Suprapubic skin (tissue), 4 donors: ENCODE results near the gene NUP35. TPM values are rescaled to one million over a fixed set of nuclear protein-coding genes. Genes with fewer than 3 reads are reported as not detected.
"Not testable (repeated sequence)": the region's sequence is repeated elsewhere in the genome, so short reads cannot be mapped to it uniquely, and the experiment has no call there.

ENCODE experiments used
- DNase-seq, 2 donors: peaks; one replicate each; pipeline ENCODE4 v3.0.0-alpha.2; 2019; ENCODE audit warnings: low spot score in 2 of 2
- H3K27ac ChIP-seq: fragments of 200-600 bp; sonication (generic); one replicate; pipeline ENCODE4 v1.5.1; 2019
- H3K27me3 ChIP-seq: fragments of 200-600 bp; sonication (generic); one replicate; pipeline ENCODE4 v1.5.1; 2019
- H3K36me3 ChIP-seq: fragments of 200-600 bp; sonication (generic); one replicate; pipeline ENCODE4 v1.5.1; 2019
- H3K4me1 ChIP-seq: fragments of 200-600 bp; sonication (generic); one replicate; pipeline ENCODE4 v1.5.1; 2019
- H3K4me3 ChIP-seq: fragments of 200-600 bp; sonication (generic); one replicate; pipeline ENCODE4 v1.5.1; 2019; ENCODE audit warnings: mild to moderate bottlenecking
- H3K9me3 ChIP-seq: fragments of 200-600 bp; sonication (generic); one replicate; pipeline ENCODE4 v1.5.1; 2019
- EP300 ChIP-seq: sonication (generic); formaldehyde crosslinking; IDR thresholded peaks from one replicate; pipeline ENCODE4 v1.6.1; 2017; ENCODE audit warnings: antibody characterized with exemption
- POLR2A ChIP-seq, 2 donors: fragments of 450-650 bp; IDR thresholded peaks; one replicate each; pipeline ENCODE4 v1.6.1; 2017; ENCODE audit warnings: antibody characterized with exemption in 2 of 2, mild to moderate bottlenecking in 2 of 2, moderate library complexity in 2 of 2
- POLR2AphosphoS5 ChIP-seq, 3 donors: sonication (generic); formaldehyde crosslinking; IDR thresholded peaks; one replicate each; pipeline ENCODE4 v1.6.1; 2017; ENCODE audit warnings: antibody characterized with exemption in 3 of 3
- WGBS: methylation state at CpG from one replicate; pipeline ENCODE4 v1.1.5; 2018; 5-methylcytosine and 5-hydroxymethylcytosine counted together
- total RNA-seq, 4 donors: library from RNA; depleted of rRNA; stranded (reverse); fragments of >200 nt; gene quantifications; one replicate each; pipeline ENCODE4 v1.1.0, GENCODE V29; 2016
- TF ChIP-seq, protein P1 (sequence below), 2 donors: fragments of 200-600 bp in 1 of 2; fragments of 450-650 bp in 1 of 2; sonication (generic) in 1 of 2; IDR thresholded peaks; one replicate each; pipeline ENCODE4 v1.5.1; 2016 to 2019; ENCODE audit warnings: antibody characterized with exemption in 2 of 2, mild to moderate bottlenecking in 1 of 2, moderate library complexity in 1 of 2

NUP35 gene
- total RNA-seq, 4 donors from 2014 or later, result 15.1 to 27.7 (median 22.7) TPM

DNA sequence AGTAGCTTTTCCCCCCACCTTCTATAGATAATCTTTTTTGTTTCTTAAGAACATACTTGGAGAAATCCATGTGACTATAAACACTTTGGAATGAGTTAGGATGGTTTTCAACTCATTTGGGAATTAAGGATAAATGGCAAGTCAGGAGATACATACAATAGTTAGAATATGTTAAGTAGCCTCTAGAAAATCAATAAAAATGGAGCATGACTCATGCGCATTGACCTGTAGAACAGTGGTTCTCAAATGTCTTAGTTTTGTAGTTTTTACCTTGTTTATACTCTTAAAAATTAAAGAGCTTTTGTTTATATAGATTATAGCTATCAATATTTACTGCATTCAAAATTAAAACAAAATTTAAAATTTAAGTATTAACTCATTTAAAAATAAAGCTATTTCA is 24.7 kb downstream of the NUP35 start:
- H3K27me3 ChIP-seq, result no peaks in the 10 kb centered on the region
- H3K27ac ChIP-seq, result no peak overlapping the region
- H3K4me1 ChIP-seq, result no peaks in the 10 kb centered on the region
- no peaks in the 10 kb centered on the region for H3K9me3 ChIP-seq
- no peak for TF ChIP-seq POLR2A (IDR thresholded peaks at IDR 0.05)
- TF ChIP-seq POLR2AphosphoS5 (IDR thresholded peaks at IDR 0.05), result no peak
- TF ChIP-seq EP300, result no peak
- TF ChIP-seq, protein P1, sequence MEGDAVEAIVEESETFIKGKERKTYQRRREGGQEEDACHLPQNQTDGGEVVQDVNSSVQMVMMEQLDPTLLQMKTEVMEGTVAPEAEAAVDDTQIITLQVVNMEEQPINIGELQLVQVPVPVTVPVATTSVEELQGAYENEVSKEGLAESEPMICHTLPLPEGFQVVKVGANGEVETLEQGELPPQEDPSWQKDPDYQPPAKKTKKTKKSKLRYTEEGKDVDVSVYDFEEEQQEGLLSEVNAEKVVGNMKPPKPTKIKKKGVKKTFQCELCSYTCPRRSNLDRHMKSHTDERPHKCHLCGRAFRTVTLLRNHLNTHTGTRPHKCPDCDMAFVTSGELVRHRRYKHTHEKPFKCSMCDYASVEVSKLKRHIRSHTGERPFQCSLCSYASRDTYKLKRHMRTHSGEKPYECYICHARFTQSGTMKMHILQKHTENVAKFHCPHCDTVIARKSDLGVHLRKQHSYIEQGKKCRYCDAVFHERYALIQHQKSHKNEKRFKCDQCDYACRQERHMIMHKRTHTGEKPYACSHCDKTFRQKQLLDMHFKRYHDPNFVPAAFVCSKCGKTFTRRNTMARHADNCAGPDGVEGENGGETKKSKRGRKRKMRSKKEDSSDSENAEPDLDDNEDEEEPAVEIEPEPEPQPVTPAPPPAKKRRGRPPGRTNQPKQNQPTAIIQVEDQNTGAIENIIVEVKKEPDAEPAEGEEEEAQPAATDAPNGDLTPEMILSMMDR (IDR thresholded peaks at IDR 0.05), result no peak
- no peak overlapping the region for H3K4me3 ChIP-seq
- peaks cover 31% of the 10 kb centered on the region for H3K36me3 ChIP-seq
- 94% methylated on average over 1 of the region's 1 CpG for WGBS
- no peak for DNase-seq

DNA sequence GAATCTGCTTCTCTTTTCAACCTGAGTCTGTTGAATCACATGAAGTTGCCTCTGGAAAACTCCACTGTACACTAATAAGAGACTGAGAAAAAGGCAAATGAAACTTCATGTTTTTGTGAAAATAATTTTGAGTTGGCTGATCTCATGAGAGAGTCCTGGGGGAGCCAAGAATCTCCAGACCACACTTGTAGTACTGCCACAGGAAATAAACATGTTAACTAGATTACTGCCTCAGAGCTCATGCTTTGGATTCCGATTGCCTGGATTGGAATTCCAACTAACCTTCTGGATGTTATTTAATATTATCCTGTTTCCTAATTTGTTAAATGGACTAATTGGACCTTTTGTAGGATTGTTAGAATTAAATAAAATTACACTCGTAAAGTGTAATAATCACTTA is 25.2 kb downstream of the NUP35 start:
- WGBS, result 78% methylated on average over 2 of the region's 2 CpGs
- Histone ChIP-seq H3K27ac (no peak overlapping the region), H3K4me1 (no peaks in the 10 kb centered on the region), H3K4me3 (no peak overlapping the region), H3K9me3 (no peaks in the 10 kb centered on the region), H3K27me3 (no peaks in the 10 kb centered on the region), H3K36me3 (peaks cover 30% of the 10 kb centered on the region)
- DNase-seq, result no peak
- TF ChIP-seq EP300, result no peak
- TF ChIP-seq, protein P1 (IDR thresholded peaks at IDR 0.05), result no peak
- TF ChIP-seq POLR2A (IDR thresholded peaks at IDR 0.05), result no peak
- TF ChIP-seq POLR2AphosphoS5 (IDR thresholded peaks at IDR 0.05), result no peak

DNA sequence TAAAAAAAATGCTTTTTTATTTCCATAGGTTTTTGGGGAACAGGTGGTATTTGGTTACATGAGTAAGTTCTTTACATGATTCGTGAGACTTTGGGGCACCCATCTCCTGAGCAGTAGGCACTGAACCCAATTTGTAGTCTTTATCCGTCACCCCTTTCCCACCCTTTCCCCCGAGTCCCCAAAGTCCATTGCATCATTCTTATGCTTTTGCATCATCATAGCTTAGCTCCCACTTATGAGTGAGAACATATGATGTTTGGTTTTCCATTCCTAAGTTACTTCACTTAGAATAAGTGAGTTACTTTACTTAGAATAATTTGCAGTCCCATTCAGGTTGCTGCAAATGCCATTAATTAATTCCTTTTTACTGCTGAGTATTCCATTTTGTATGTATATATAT is 28.0 kb downstream of the NUP35 start:
- H3K4me1 ChIP-seq, DNase-seq, H3K4me3 ChIP-seq, H3K27ac ChIP-seq, H3K9me3 ChIP-seq, H3K27me3 ChIP-seq: not testable (repeated sequence)
- peaks cover 41% of the 10 kb centered on the region for H3K36me3 ChIP-seq
- 97% methylated on average over 3 of the region's 3 CpGs for WGBS

DNA sequence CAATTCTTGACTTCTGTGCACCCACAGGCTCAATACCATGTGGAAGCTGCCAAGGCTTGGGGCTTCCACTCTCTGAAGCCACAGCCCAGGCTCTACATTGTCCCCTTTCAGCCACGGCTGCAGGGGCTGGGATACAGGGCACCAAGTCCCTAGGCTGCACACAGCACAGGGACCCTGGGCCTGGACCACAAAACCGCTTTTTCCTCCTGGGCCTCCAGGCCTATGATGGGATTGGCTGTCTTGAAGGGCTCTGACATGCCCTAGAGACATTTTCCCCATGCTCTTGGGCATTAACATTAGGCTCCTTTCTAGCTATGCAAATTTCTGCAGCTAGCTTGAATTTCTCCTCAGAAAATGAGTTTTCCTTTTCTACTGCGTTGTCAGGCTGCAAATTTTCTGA is 29.7 kb downstream of the NUP35 start:
- WGBS, result 95% methylated on average over 3 of the region's 3 CpGs
- Histone ChIP-seq H3K27me3 (no peaks in the 10 kb centered on the region), H3K9me3 (no peaks in the 10 kb centered on the region), H3K27ac (no peak overlapping the region), H3K36me3 (peaks cover 43% of the 10 kb centered on the region), H3K4me1 (no peaks in the 10 kb centered on the region), H3K4me3 (no peak overlapping the region)
- TF ChIP-seq POLR2AphosphoS5 (IDR thresholded peaks at IDR 0.05) (no peak), POLR2A (IDR thresholded peaks at IDR 0.05) (no peak), EP300 (no peak)
- TF ChIP-seq, protein P1 (IDR thresholded peaks at IDR 0.05), result no peak
- no peak for DNase-seq

DNA sequence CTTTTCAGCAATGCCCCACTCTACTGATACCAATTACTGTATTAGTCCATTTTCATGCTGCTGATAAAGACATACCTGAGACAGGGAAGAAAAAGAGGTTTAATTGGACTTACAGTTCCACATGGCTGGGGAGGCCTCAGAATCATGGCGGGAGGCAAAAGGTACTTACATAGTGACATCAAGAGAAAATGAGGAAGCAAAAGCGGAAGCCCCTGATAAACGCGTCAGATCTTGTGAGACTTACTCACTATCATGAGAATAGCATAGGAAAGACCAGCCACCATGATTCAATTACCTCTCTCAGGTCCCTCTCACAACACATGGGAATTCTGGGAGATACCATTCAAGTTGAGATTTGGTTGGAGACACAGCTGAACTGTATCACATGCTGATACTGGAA is 30.5 kb downstream of the NUP35 start:
- peaks cover 51% of the 10 kb centered on the region for H3K36me3 ChIP-seq
- H3K4me3 ChIP-seq, H3K27me3 ChIP-seq, H3K4me1 ChIP-seq, H3K9me3 ChIP-seq, H3K27ac ChIP-seq, DNase-seq: not testable (repeated sequence)
- WGBS, result 69% methylated on average over 4 of the region's 4 CpGs

DNA sequence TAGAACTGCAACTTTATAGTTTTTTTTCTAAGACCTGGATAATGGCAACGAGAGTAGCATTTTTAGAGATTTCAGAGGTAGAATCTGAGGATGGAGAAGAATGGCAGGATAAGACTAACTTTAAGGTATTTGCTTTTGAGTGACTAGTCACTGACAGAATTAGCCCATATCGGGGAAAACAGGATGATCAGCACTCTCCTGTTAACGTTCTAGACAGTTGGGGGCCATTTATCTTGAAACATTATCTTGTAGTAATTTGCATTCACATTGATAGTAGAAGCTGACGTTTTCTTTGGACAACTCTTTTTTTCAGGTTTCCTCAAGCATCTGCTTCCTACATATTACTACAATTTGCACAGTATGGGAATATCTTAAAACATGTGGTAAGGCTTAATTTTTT is 32.9 kb downstream of the NUP35 start:
- WGBS, result 76% methylated on average over 4 of the region's 4 CpGs
- no peaks in the 10 kb centered on the region for H3K9me3 ChIP-seq
- no peak for TF ChIP-seq EP300
- TF ChIP-seq POLR2AphosphoS5 (IDR thresholded peaks at IDR 0.05), result no peak
- no peak for TF ChIP-seq POLR2A (IDR thresholded peaks at IDR 0.05)
- TF ChIP-seq, protein P1 (IDR thresholded peaks at IDR 0.05), result no peak
- H3K4me3 ChIP-seq, result no peak overlapping the region
- H3K27ac ChIP-seq, result no peak overlapping the region
- no peaks in the 10 kb centered on the region for H3K27me3 ChIP-seq
- H3K4me1 ChIP-seq, result no peaks in the 10 kb centered on the region
- no peak for DNase-seq
- peaks cover 66% of the 10 kb centered on the region for H3K36me3 ChIP-seq
